GM21723 (cell line): ENCODE results near the gene RNF212.

ENCODE experiments used
- ATAC-seq: cut with Tn5 transposase; IDR thresholded peaks from one replicate; pipeline ENCODE4 v1.9.1; 2021; ENCODE audit warnings: mild to moderate bottlenecking, moderate library complexity; ENCODE audit not compliant: unreplicated experiment

Gene RNF212

GRCh38 chr4:1090465-1091440, 22.6 kb downstream of the RNF212 start:
- no peak for ATAC-seq

- ATAC-seq, result no peak
Measured at GRCh38 chr4:1090036-1090435, 23.3 kb downstream of the RNF212 start.

GRCh38 chr4:1087371-1087770, 26.0 kb downstream of the RNF212 start:
- no peak for ATAC-seq

GRCh38 chr4:1086011-1086410, 27.4 kb downstream of the RNF212 start:
- no peak for ATAC-seq

GRCh38 chr4:1085404-1085799, 28.0 kb downstream of the RNF212 start:
- ATAC-seq, result no peak

GRCh38 chr4:1084796-1085403, 28.5 kb downstream of the RNF212 start:
- no peak for ATAC-seq

- ATAC-seq, result no peak
Measured at GRCh38 chr4:1084394-1084793, 29.0 kb downstream of the RNF212 start.

- ATAC-seq, result no peak
Measured at GRCh38 chr4:1082215-1083182, 30.9 kb downstream of the RNF212 start.

- no peak for ATAC-seq
Measured at GRCh38 chr4:1081689-1082040, 31.7 kb downstream of the RNF212 start.

- ATAC-seq, result no peak
Measured at GRCh38 chr4:1080961-1081688, 32.2 kb downstream of the RNF212 start.

GRCh38 chr4:1080432-1080831, 32.9 kb downstream of the RNF212 start:
- no peak for ATAC-seq

GRCh38 chr4:1079711-1080265, 33.6 kb downstream of the RNF212 start:
- ATAC-seq, result no peak

GRCh38 chr4:1078490-1078889, 34.9 kb downstream of the RNF212 start:
- ATAC-seq, result no peak

- no peak for ATAC-seq
Measured at GRCh38 chr4:1077711-1078477, 35.5 kb downstream of the RNF212 start.

GRCh38 chr4:1075809-1076699, 37.3 kb downstream of the RNF212 start:
- ATAC-seq, result no peak

- ATAC-seq, result no peak
Measured at GRCh38 chr4:1075225-1075624, 38.1 kb downstream of the RNF212 start.

GRCh38 chr4:1074077-1074476, 39.3 kb downstream of the RNF212 start:
- no peak for ATAC-seq

- ATAC-seq, result no peak
Measured at GRCh38 chr4:1072830-1073446, 40.4 kb downstream of the RNF212 start.
